GM12891 (cell line): Measurements from ENCODE around the gene GGTA1.

ENCODE experiments used
- DNase-seq: peaks from one replicate; pipeline ENCODE4 v3.0.0; 2011; ENCODE audit warnings: low spot score; ENCODE audit not compliant: insufficient read length
- FAIRE-seq: peaks from 2 replicates; lab custom pipeline; 2011; peaks lifted over from hg19 to GRCh38; lab: Jason Lieb, UNC
- PAX5 ChIP-seq: IDR thresholded peaks from 2 replicates; pipeline ENCODE4 v1.6.1; 2011; ENCODE audit warnings: low read length, moderate library complexity, mild to moderate bottlenecking; ENCODE audit not compliant: insufficient read depth, severe bottlenecking
- POLR2A ChIP-seq: IDR thresholded peaks from 2 replicates; pipeline ENCODE4 v1.6.1; 2011; ENCODE audit warnings: low read depth, low read length, control low read depth
- POLR2AphosphoS5 ChIP-seq: IDR thresholded peaks from 2 replicates; pipeline ENCODE4 v1.6.1; 2011; ENCODE audit warnings: low read depth, low read length, control low read depth
- POU2F2 ChIP-seq: IDR thresholded peaks from 2 replicates; pipeline ENCODE4 v1.6.1; 2011; ENCODE audit warnings: low read depth, mild to moderate bottlenecking, control low read depth, low read length, moderate library complexity
- SPI1 ChIP-seq: IDR thresholded peaks from 2 replicates; pipeline ENCODE4 v1.6.1; 2011; ENCODE audit warnings: low read depth, low read length, control low read depth
- TAF1 ChIP-seq: IDR thresholded peaks from 2 replicates; pipeline ENCODE4 v1.6.1; 2011; ENCODE audit warnings: low read depth, low read length, control low read depth

Gene GGTA1

DNA sequence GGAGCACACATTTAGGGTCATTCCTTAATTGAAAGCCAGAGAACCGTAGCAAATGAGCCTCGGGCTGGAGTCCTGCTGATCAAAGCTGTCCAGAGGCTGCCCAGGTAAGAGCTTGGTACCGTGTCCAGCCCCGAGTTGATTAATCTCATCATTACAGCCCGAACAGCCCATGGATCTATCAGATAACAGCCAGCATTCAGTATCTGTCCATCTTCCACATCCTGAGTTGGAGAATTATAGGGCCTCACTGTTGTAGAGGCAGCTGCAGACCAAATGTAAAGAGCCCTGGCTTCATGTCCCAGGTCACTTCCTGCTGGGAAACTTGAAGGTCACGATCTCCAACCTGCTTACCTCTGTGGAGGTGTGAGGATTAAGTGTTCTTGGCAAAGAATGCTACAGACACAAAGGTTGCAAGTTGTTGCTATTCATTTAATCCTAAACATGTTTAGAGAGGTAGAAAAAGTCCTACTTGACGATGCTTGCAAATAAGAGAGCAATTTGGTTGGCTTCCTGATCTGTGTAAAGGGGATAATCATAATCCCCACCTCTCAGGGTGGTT is 16.1 kb downstream of the GGTA1 start:
- FAIRE-seq (no peak), DNase-seq (no peak)
- no peak for TF ChIP-seq PAX5
- TF ChIP-seq SPI1 = no peak
- TF ChIP-seq POLR2A = no peak
- no peak for TF ChIP-seq POU2F2
- TF ChIP-seq POLR2AphosphoS5 = no peak
- TF ChIP-seq TAF1 = no peak

DNA sequence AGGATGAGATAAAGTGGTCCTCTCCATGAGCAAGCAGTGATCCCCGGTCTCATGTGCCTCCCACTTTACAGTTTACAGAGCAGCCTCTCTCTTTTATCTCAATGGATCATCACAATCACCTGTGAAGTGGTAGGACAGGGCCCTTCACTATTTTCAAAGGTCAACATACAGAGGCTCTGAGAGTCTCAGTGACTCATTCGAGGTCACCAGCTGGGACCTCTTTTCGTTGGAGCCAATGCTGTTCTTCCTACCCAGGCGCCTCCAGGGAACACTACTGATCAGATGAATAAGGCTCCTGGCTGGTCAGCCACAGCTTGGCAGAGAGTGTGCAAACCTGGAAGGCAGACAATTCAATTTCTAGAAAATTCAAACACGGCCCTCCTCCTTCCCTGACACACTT is 16.6 kb downstream of the GGTA1 start:
- DNase-seq = no peak
- TF ChIP-seq TAF1 (no peak), POLR2A (no peak), POLR2AphosphoS5 (no peak), SPI1 (no peak)
- FAIRE-seq = no peak

- TF ChIP-seq POU2F2 (no peak), TAF1 (no peak), PAX5 (no peak), POLR2AphosphoS5 (no peak), POLR2A (no peak), SPI1 (no peak)
- no peak for FAIRE-seq
- no peak for DNase-seq
These were observed 20.6 kb downstream of the GGTA1 start for GRCh38 chr9:121478816-121479676.

GRCh38 chr9:121476156-121476555 is 23.5 kb downstream of the GGTA1 start:
- DNase-seq (no peak), FAIRE-seq (no peak)
- no peak for TF ChIP-seq SPI1
- TF ChIP-seq POU2F2 = no peak
- TF ChIP-seq POLR2A = no peak
- TF ChIP-seq PAX5 = no peak
- no peak for TF ChIP-seq TAF1
- no peak for TF ChIP-seq POLR2AphosphoS5

DNA sequence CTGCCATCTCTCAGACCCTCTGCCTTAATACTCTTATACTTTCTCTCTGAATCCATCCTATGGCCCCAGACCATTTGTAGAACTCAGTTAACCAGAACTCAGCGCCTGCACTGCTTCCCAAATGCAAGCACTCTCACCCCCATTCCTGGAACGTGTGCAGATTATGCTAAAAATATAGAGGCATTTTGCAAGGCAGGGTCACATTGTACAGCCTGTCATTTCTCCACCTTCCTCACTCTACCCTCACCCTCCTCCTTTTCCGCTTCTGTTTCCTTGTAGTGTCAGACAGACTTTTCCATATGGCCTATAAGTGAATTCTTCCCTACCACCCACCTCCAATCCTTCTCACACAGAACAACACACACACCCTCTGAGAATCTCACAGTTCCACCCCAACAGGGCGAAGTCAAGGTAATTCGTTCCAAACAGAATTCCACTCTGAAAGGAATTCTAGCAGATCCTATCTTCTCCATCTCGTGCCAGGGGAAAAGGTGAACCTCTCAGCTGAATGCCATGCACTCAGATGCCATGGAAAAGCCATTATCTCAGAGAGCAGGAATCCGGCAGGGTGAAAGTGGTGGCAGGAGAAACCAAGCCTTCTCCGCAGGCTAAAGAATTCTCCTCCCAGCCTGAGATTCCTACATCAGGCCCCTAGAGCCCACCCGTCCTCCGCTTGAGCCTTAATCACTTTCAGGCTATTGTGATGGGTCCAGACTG is 25.3 kb downstream of the GGTA1 start:
- no peak for FAIRE-seq
- no peak for DNase-seq
- no peak for TF ChIP-seq TAF1
- no peak for TF ChIP-seq POU2F2
- no peak for TF ChIP-seq SPI1
- TF ChIP-seq POLR2AphosphoS5 = no peak
- TF ChIP-seq PAX5 = no peak
- no peak for TF ChIP-seq POLR2A

DNA sequence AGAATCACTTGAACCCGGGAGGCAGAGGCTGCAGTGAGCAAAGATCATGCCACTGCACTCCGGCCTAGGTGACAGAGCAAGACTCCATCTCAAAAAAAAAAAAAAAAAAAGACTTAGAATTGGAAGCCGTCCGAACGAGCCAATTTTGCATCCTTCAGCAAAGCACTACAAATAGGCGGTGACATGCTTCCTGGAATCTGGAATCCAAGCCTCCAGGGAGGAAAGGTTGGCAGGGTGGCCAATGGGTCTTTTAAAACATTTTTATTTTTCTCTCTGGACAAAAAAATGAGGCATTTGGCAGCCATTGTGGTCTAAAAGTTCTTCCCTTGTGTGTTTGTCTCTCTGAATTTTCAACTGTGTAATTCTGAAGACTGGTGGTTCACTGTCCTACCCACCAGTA is 26.4 kb downstream of the GGTA1 start:
- FAIRE-seq (no peak), DNase-seq (no peak)
- TF ChIP-seq POU2F2 = no peak
- TF ChIP-seq TAF1 = no peak
- no peak for TF ChIP-seq POLR2AphosphoS5
- TF ChIP-seq PAX5 = no peak
- no peak for TF ChIP-seq SPI1
- no peak for TF ChIP-seq POLR2A

DNA sequence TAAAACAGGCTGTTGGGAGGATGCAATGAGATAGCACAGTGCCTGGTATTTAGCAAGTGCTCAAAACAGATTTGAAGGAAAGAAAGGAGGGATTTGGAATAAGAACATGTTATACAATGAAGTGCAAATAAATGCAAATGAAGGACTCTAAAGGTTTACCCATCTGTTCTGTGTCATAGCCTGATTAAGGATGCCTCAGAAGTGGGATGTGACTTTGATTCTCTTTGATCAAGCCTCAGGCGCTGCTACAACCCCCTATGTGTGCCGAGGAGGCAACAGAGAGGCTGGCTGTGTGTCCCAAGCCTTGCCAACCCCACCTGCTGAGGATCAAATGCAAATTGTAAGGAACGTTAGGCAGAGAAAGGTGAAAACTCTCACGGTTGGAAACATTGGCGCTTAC is 27.2 kb downstream of the GGTA1 start:
- FAIRE-seq (no peak), DNase-seq (no peak)
- no peak for TF ChIP-seq POLR2AphosphoS5

- FAIRE-seq (no peak), DNase-seq (no peak)
- no peak for TF ChIP-seq TAF1
- no peak for TF ChIP-seq SPI1
- no peak for TF ChIP-seq POU2F2
- no peak for TF ChIP-seq PAX5
- no peak for TF ChIP-seq POLR2A
- TF ChIP-seq POLR2AphosphoS5 = no peak
These were observed 33.5 kb downstream of the GGTA1 start for GRCh38 chr9:121466142-121466541.

GRCh38 chr9:121464968-121465367 is 34.7 kb downstream of the GGTA1 start:
- TF ChIP-seq SPI1 (no peak), POU2F2 (no peak), POLR2A (no peak), PAX5 (no peak), TAF1 (no peak), POLR2AphosphoS5 (no peak)
- DNase-seq = no peak
- no peak for FAIRE-seq
